ENCODE measurements around the gene FADD.
"Not testable (repeated sequence)": the region's sequence is repeated elsewhere in the genome, so short reads cannot be mapped to it uniquely, and the experiment has no call there.

Gene FADD

GRCh38 chr11:70205049-70205725 lies 2.1 kb downstream of the FADD start:
- DNase-seq (ENCODE audit: low read depth): no peak

- DNase-seq (ENCODE audit: low read depth): no peak
These were observed 2.7 kb downstream of the FADD start for GRCh38 chr11:70205766-70206165.

GRCh38 chr11:70206226-70206981 lies 3.3 kb downstream of the FADD start:
- DNase-seq (ENCODE audit: low read depth): no peak

GRCh38 chr11:70206982-70207376 lies 3.9 kb downstream of the FADD start:
- DNase-seq (ENCODE audit: low read depth): no peak

- no peak for DNase-seq (ENCODE audit: low read depth)
These were observed 4.5 kb downstream of the FADD start for GRCh38 chr11:70207531-70208131.

- no peak for DNase-seq (ENCODE audit: low read depth)
These were observed 6.4 kb downstream of the FADD start for GRCh38 chr11:70209391-70209912.

- no peak for DNase-seq (ENCODE audit: low read depth)
These were observed 7.0 kb downstream of the FADD start for GRCh38 chr11:70210051-70210501.

- no peak for DNase-seq (ENCODE audit: low read depth)
These were observed 7.4 kb downstream of the FADD start for GRCh38 chr11:70210530-70210929.

GRCh38 chr11:70212227-70212811 lies 9.2 kb downstream of the FADD start:
- DNase-seq (ENCODE audit: low read depth): no peak

GRCh38 chr11:70217388-70217787 lies 14.3 kb downstream of the FADD start:
- not testable (repeated sequence) for DNase-seq (ENCODE audit: low read depth)

- DNase-seq (ENCODE audit: low read depth): not testable (repeated sequence)
These were observed 15.0 kb downstream of the FADD start for GRCh38 chr11:70218076-70218475.

- no peak for DNase-seq (ENCODE audit: low read depth)
These were observed 17.0 kb downstream of the FADD start for GRCh38 chr11:70220136-70220535.

GRCh38 chr11:70220920-70221319 lies 17.8 kb downstream of the FADD start:
- no peak for DNase-seq (ENCODE audit: low read depth)

- no peak for DNase-seq (ENCODE audit: low read depth)
These were observed 22.6 kb downstream of the FADD start for GRCh38 chr11:70225681-70226177.

GRCh38 chr11:70226183-70226582 lies 23.1 kb downstream of the FADD start:
- DNase-seq (ENCODE audit: low read depth): no peak

- no peak for DNase-seq (ENCODE audit: low read depth)
These were observed 23.9 kb downstream of the FADD start for GRCh38 chr11:70226967-70227366.

- no peak for DNase-seq (ENCODE audit: low read depth)
These were observed 26.6 kb downstream of the FADD start for GRCh38 chr11:70229737-70230136.

- DNase-seq (ENCODE audit: low read depth): no peak
These were observed 27.2 kb downstream of the FADD start for GRCh38 chr11:70230151-70230839.

GRCh38 chr11:70230840-70231710 lies 28.0 kb downstream of the FADD start:
- no peak for DNase-seq (ENCODE audit: low read depth)

- DNase-seq (ENCODE audit: low read depth): no peak
These were observed 29.9 kb downstream of the FADD start for GRCh38 chr11:70233034-70233433.

- DNase-seq (ENCODE audit: low read depth): no peak
These were observed 30.4 kb downstream of the FADD start for GRCh38 chr11:70233511-70233934.
